HG03575 (cell line): ENCODE measurements around the gene KRTAP22-1.

Source experiments
- ATAC-seq: cut with Tn5 transposase; IDR thresholded peaks from one replicate; pipeline ENCODE4 v1.9.1; 2021; ENCODE audit not compliant: unreplicated experiment, insufficient number of reproducible peaks, low FRiP score; ENCODE audit errors: extremely low read depth

Gene KRTAP22-1

GRCh38 chr21:30600787-30601186 is at the start of gene KRTAP22-1:
TSS of gene KRTAP22-1 (plus strand) at chr21:30601087.
- ATAC-seq = no peak

- ATAC-seq = no peak
These were observed 48.1 kb upstream of the KRTAP22-1 start for GRCh38 chr21:30552782-30553181.

DNA sequence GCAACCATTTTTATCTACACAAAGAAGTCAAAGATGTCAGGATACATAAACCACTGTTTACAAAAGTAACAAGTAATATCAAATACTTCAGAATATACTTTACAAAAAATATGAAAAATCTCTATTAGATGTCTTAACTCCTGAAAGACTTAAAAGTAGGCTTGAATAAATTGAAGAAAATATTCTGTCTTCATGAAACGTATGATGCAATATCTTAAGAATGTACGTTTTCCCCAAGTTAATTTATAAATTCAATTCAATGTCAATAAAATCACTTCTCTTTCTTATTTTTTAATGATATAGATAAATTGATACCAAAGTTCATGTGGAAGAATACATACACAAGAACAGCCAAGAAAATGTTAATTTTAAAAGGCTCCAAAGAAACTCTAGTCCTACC is 45.8 kb upstream of the KRTAP22-1 start:
- no peak for ATAC-seq

GRCh38 chr21:30561264-30561895 is 39.5 kb upstream of the KRTAP22-1 start, which contains the start of gene KRTAP19-7:
TSS of gene KRTAP19-7 (minus strand) at chr21:30561314. CDS start at chr21:30561289, 25 bp downstream.
- no peak for ATAC-seq

- no peak for ATAC-seq
These were observed 38.9 kb upstream of the KRTAP22-1 start for GRCh38 chr21:30561957-30562356.

DNA sequence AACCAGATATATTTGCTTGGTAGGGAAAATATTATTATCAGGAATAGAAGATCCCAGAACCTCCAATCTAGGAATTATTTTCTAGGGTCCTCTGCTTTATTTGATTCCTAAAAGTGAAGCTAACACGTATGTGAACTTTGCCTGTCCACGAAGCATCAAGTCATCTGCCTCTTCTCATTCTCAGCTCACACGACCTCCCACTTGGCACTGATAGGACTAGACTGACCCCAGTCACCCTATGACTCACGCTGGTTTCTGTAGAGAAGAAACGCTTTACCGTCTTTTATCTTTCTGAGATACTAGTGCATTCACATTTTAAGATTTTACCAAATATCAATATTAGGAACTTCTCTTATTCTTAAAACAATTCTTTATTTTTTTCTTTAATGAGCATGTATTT is 37.8 kb upstream of the KRTAP22-1 start:
- ATAC-seq = no peak

- no peak for ATAC-seq
These were observed 37.3 kb upstream of the KRTAP22-1 start for GRCh38 chr21:30563630-30564029.

- no peak for ATAC-seq
These were observed 33.3 kb upstream of the KRTAP22-1 start for GRCh38 chr21:30567617-30568016.

DNA sequence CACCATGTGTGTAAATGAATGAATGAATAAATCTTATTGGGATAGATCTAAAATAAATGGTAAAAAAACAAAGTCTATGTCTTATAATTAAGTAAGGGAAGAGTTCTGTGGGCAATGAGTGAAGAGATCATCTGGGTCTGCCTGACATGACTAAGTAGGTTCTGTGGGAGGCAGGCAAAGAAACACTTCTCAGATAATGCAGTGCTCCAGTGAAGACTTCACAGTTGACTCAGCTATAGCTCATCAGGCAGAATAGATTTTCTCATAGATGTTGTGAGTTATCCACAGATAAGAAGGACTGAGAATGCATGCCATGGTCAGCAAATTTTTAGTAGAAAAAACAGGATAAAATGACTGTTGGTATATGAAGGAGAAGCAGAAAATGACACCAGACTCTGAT is 23.1 kb upstream of the KRTAP22-1 start:
- no peak for ATAC-seq

GRCh38 chr21:30579346-30579745 is 21.5 kb upstream of the KRTAP22-1 start:
- ATAC-seq = no peak

- no peak for ATAC-seq
These were observed 20.8 kb upstream of the KRTAP22-1 start for GRCh38 chr21:30580132-30580531.

DNA sequence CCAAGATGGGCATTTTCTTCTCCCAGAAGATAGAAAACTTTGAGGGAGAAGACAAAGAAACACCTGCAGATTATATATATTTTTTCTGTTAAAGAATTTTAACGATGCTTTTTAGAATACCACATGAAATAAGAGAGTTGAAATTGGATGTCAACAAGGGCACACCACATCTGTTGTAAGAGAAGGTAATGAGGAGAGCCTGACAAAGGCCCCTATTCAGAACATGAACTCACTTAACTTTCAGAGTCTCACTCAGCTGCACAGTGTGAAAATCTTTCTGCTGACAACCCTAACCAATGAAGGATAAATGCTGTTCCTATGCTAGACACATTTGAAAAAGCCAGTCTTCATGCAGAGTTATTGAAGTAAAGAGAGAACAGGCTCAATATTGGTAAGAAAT is 18.0 kb upstream of the KRTAP22-1 start:
- no peak for ATAC-seq

DNA sequence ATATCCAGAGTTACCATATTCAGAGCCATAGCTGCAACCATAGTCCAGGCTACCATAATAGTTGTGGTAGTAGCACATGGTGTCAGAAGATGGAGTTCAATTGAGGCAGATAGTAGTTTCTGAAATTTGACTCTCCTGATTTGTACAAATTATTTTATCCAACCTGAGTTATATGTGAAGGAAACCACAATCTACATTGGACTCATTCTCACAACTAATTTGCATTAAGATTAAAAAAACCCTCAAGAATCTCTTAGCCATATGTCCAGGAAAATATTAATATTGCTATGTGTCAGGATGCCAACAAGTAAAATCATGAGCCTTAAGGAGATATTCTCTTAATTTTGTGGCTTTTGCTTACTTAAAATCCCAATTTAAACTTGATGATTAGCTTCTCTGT is 10.6 kb upstream of the KRTAP22-1 start, which contains the start of gene KRTAP22-2:
Gene KRTAP22-2 (minus strand): TSS at position 101 of the 400 bp plus-strand sequence.
- ATAC-seq = no peak

DNA sequence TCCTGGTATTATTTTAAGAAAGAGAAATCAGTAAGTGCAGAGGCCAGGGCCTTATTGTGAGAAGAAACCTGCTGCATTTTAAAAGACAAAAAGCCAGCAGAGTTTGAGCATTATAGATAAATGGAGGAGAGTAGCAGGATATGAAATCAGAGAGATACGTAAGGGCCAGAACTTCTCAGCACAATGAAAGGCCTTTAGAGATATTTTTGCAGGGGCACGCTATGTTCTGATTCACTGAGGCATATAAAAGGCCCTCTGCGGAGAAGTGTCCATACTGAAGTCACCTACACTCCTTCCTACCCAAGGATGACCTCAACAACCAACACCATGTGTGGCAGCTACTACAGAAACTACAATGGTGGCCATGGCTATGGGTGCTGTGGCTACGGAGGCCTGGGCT is 8.7 kb upstream of the KRTAP22-1 start, which contains the start of gene KRTAP6-3:
Gene KRTAP6-3 (plus strand): TSS at position 301 of the 400 bp plus-strand sequence. CDS start 6 bp downstream, at position 307.
- ATAC-seq = no peak

- no peak for ATAC-seq
These were observed 2.1 kb upstream of the KRTAP22-1 start, which contains the start of gene KRTAP6-2 for GRCh38 chr21:30598802-30599201. TSS of gene KRTAP6-2 (minus strand) at chr21:30598902. CDS start at chr21:30598874, 28 bp downstream.

DNA sequence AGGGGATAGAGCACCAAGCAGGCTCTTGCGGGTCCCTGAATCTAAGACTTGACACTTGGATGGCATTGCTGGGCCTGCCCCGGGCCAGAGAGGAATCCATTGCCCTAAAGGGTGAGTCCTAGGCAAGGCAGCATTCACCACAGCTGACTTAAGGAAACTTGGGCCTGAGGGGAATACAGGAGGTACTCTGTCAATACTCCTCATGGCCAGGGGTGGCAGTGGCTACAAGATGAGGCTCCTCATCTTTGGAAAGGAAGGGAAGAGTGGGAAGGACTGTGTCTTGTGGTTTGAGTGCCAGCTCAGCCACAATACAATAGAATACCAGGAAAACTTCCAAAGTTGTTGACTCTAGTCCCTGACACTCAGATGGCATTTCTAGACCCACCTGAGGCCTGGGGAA is 5.1 kb downstream of the KRTAP22-1 start:
- no peak for ATAC-seq

GRCh38 chr21:30612132-30612531 is 11.2 kb downstream of the KRTAP22-1 start:
- ATAC-seq = no peak

GRCh38 chr21:30613836-30614235 is 12.9 kb downstream of the KRTAP22-1 start, which contains the start of gene KRTAP6-1:
TSS of gene KRTAP6-1 (minus strand) at chr21:30613930. CDS start at chr21:30613904, 26 bp downstream.
- ATAC-seq = no peak

DNA sequence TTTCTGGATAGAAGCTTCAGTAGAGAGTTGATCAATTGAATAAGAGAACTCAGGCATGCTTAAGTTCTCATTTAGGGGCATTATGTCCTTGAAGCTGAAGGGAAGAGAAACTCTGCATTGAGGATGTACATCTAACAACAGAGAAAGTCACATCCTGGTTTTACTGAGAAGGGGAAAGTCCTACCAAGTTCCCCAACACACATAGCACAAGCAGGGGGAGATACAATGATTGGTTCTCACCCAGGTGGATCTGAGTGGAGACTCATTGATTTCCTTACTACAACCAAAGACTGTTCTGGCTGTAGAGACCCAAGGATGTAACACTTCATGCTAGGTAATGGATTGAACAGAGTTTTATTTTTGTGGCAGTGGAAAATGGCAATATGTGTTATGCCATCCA is 14.3 kb downstream of the KRTAP22-1 start:
- ATAC-seq = no peak

DNA sequence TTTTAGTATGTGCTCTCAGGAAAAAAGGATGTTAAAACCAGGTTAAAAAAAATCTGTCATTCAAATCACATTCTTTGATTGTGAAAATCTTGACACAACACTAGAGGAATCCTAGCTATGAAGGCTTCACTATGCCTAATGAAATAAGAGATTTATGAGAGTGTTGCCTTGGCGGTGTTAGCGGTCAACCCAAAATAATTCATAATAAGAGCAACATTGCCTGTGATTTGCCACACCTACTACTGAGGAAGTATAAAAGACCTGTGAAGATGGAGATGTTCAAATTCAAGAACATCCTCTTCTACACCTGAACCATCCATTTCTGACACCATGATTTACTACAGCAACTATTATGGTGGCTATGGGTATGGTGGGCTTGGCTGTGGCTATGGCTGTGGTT is 15.2 kb downstream of the KRTAP22-1 start, which contains the start of gene KRTAP20-1:
Gene KRTAP20-1 (plus strand): TSS at position 301 of the 400 bp plus-strand sequence. CDS start 30 bp downstream, at position 331.
- ATAC-seq = no peak
